Activated T-helper 1 cell treated with Interleukin-2 at 50 U/mL for 16 hours (primary cell): ENCODE results near the gene CELF5.

ENCODE experiments used
- DNase-seq: peaks from one replicate; pipeline ENCODE4 v3.0.0-alpha.2; 2020; ENCODE audit warnings: low read depth

CELF5 gene

DNA sequence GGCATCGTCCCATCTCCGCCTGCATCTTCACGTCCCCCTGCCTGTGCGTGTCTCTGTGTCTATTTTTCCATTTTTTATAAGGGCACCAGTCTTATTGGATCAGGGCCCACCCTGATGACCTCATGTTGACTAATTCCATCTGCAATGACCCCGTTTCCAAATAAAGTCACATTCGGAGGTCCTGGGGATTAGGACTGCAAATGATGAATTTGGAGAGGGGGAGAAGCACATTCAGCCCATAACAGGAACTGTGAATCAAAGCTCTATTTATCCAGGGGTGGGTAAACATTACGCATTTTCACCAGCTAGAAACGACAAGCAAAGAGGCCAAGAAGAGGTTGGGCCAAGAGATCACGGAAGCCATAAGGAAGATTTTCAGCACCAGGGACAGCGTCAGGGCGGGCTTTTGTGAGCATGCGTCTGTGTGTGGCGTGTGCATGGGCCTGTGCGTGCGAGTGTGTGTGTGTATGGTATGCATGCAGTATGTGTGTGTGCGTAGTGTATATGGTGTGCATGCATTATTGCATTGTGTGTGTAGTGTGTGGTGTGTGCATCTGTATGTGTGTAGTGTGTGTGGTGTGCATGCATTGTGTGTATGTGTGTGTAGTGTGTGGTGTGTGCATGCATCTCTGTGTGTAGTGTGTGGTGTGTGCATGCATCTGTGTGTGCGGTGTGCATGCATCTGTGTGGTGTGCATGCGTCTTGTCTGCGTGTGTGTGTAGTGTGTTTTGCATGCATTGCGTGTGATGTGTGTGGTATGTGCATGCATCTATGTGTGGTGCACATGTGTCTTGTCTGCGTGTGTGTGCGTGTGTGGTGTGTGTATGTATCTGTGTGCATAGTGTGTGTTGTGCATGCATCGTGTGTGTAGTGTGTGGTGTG, 19.6 kb downstream of the CELF5 start:
- no peak for DNase-seq

DNA sequence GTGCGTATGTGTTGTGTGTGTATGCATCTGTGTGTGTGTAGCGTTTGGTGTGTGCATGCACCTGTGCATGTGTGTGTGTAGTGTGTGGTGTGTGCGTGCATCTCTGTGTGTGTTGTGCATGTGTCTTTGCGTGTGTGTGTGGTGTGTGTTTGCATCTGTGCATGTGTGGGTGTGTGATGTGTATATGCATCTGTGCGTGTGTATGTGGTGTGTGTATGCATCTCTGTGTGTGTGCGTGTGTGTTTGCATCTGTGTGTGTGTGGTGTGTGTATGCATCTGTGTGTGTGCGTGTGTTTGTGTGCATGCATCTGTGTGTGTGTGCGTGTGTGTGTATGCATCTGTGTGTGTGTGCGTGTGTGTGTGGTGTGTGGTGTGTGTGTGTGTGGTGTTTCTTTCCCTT, 20.6 kb downstream of the CELF5 start:
- no peak for DNase-seq

DNA sequence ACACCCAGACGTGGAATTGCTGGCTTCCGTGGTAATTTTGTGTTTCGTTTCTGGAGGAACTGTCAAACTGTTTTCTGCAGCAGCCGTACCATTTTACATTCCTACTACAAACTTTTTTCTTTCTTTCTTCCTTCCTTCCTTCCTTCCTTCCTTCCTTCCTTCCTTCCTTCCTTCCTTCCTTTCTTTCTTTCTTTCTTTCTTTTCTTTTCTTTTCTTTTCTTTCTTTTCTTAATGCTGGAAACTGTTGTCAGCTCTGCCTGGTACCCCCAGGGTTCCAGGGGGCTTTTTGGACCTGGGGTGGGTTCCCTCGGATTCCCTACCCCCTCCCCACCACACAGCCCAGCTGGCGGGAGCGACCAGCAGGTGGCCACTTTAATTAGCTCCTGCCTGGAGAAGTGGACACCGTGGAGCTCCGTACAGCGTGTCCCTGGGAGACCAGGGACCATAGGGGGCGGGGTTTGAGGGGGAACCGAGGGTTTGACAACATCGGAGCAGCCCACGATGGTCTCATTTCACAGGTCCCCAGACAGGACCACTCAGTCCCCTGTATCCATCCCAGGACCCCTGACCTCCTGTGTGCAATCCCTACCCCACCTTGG, 24.4 kb downstream of the CELF5 start:
- no peak for DNase-seq

DNA sequence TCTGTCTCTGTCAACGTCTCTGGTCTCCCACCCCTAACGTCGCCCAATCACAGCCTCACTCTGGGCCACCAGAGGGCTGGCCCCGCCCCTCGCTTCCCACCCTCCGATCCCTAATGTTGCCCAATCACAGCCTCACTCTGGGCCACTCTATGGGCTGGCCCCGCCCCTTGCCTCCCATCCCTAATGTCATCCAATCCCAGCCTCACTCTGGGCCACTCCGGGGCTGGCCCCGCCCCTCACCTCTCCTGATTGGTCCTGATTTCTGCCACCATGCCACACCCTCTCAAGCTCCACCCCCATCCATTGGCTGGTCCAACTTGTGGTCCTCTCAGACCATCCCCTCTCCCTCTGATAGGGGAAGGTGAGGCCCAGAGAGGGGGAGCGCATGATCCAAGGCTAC, 24.9 kb downstream of the CELF5 start:
- no peak for DNase-seq

DNA sequence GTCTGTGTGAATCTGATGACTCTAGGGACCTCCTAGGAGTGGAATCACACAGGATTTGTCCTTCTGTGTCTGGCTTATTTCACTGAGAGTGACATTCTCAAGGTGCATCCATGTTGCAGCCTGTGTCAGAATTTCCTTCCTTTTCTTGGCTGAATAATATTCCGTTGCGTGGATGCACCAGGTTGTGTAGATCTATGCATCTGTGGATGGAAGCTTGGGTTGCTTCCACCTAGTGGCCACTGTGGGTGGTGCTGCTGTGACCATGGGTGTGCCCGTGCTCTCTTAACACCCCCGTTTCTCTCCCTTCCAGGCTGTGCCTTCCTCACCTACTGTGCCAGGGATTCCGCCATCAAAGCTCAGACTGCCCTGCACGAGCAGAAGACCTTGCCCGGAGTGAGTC, 26.2 kb downstream of the CELF5 start:
- DNase-seq: no peak

DNA sequence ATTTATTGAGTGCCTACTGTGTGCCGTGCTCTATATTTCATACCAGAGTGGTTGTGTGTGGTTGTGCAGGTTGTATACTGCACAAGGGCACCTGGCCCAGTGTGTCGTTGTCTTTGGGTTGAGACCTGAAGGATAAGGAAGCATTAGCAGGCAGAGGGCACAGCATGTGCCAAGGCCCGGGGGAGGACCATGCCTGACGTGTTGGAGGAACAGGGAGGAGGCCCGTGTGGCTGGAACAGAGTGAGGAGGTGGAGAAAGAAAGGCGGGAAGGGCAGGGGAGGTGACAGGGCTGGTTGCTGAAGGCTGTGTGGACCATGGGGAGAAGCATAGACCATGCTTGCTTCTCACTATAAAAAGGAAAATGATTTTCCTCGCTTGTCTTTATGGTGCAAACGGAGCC, 26.8 kb downstream of the CELF5 start:
- DNase-seq: no peak

DNA sequence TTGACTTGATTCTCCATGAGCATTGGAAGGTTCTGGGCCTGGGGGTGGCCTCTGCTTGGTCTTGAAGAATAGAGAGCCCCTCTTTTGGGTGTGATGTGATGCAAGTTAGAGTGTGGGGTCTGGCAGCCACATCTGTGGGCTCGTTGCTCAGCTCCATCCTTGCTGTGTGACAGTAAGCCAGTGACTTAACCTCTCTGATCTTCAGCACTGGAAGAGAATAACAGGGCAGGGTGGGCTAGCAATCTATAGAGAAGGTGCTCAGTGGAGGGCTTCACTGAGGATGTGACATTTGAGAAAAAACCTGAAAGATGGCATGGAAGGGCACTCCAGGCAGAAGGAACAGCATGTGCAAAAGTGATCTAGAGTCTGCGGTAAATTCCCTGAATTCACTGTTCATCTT, 28.2 kb downstream of the CELF5 start:
- DNase-seq: no peak

DNA sequence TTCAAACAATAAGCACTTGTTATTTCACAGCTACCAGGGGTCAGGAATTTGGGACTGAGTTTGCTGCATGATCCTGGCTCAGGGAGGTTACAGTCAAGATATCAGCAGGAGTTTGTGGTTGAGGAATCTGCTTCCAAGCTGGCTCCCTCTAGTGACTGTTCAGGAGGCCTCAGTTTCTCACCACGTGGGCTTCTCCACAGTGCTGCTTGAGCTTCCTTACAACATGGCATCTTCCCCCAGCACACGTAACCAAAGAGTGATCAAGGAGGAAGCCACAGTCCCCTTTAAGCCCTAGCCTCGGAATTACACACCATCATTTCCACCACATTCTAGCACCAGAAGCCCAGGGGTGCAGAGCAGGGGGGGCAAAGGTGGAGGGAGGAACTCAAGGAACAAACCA, 28.8 kb downstream of the CELF5 start:
- DNase-seq: no peak

DNA sequence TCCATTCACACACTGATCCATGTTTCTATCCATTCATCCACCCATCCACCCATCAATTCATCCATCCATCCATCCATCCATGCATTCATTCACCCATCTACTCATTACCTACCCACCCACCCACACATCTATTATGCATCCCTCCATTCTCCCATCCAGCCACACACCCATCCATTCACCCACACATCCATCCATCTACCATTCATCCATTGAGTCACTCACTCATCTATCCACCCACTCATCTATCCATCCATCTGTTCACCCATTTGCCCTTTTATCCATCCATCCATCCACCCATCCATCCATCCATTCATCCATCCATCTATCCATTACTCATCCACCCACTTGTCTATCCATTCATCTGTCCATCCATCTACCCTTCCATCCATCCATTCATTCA, 30.1 kb downstream of the CELF5 start:
- DNase-seq: no peak

DNA sequence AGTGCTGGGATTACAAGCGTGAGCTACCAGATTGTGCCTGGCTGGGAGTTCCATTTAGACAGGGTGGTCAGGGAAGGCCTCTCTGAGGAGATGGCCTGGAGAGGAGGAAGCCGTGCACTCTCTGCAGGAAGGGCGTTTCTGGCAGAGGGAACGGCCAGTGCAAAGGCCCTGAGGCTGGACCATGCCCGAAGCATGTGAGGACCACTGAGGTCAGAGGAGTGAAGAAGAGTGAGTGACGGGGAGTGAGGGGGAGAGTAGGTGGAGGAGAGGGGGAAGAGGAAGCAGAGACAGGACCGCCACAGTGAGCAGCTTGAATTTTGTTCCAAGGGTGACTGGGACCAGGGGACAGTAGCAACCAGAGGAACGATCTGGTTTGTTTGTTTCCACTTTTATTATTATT, 32.6 kb downstream of the CELF5 start:
- DNase-seq: no peak

DNA sequence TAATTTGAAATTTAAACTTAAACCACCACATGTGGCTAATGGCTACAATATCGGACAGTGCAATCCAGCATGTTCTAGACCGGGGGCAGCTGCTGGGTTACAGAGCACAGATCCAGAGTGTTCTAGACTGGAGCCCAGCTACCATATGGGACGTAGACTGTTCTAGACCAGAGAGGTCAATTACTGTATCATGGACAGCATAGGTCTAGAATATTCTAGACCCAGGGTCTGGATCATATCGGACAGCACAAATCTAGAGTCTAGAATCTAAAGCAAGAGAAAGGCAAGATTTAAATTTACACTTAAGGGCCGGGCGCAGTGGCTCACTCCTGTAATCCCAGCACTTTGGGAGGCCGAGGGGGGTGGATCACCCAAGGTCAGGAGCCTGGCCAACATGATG, 37.9 kb downstream of the CELF5 start:
- DNase-seq: no peak

DNA sequence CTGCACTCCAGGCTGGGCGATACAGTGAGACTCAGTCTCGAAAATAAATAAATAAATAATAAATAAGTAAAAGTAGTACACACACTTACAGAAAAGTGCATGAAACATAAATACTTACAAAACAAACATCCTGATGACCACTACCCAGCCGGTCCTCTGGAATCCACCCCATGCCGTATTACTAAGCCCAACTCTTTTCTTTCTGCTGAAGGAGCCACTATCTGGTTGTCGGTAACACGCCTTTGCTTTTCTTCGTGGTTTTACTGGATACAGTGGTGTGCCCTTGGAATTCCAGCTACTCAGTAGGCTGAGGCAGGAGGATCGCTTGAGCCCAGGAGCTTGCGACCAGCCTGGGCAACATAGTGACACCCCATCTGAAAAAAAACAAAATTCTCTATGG, 39.4 kb downstream of the CELF5 start:
- DNase-seq: no peak

DNA sequence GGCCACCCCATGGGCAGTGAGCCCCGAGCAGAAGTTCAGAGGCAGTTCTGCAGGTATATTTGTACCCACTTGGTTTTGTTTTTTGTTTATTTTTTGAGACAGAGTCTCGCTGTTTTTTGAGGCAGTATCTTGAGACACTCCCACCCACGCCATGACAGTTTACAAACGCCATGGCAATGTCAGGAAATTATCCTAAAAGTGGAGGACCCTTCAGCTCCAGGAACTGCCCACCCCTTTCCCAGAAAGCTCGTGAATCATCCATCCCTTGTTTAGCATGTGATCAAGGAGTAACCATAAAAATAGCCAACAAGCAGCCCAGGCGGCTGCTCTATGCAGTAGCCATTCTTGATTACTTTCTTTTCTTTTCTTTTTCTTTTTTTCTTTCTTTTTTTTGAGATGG, 41.0 kb downstream of the CELF5 start:
- DNase-seq: no peak

DNA sequence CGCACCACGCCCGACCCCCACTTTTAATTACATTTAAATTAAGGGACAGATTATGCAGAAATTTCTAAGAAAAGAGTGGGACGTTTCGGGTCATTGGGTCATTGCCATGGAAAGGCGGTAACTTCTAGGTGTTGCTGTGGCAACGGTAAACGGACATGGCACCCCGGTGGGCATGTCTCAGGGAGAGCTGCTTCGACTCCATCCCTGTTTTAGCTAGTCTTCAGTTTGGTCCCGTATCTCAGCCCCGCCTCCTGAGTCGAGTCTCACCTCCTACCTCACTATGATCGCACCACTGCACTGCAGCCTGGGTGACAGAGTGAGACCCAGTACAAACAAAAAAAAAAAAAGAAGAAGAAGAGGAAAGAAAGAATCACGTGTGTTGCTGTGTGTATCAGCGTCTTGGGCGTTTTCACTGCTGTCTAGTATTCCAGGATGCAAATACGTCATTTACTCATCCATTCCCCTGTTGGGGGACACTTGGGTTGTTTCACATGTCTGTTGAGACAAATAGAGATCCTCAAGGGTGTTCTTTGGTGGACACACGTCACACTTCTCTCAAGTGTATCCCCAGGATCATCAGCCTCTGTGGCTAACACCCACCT, 41.7 kb downstream of the CELF5 start:
- no peak for DNase-seq

DNA sequence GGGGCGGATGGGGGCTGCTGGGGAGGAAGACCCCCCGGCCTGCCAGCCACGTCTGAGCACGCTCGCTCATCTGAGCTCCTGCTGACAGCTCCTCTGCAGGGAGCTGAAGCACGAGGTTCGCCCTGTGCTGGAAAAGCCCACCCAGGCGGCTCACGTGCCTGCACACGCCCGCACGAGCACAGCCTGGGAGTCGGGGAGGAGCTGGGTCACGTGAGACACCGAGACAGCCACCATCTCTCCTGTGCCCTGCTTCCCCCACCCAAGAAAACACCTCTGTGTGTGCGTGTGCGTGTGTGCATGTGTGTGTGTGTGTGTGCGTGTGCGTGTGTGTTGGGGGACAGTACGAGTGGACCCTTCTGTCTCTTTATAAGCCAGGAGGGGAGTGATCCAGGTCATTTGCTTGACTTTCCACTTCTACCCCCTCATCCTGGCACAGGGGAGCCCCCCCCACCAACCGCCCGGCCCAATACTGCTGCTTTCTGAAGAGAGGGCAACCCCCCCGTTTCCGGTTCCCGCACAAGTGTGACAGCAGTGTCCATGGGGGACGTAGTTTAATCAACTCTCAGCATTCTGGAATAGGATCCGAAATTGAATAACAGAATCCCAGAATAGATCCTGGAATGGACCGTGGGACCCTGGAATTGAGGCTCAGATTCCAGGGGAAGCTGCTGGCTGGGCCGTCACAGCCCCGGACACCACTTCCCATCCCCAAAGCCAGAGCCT, 42.5 kb downstream of the CELF5 start:
- DNase-seq: no peak

DNA sequence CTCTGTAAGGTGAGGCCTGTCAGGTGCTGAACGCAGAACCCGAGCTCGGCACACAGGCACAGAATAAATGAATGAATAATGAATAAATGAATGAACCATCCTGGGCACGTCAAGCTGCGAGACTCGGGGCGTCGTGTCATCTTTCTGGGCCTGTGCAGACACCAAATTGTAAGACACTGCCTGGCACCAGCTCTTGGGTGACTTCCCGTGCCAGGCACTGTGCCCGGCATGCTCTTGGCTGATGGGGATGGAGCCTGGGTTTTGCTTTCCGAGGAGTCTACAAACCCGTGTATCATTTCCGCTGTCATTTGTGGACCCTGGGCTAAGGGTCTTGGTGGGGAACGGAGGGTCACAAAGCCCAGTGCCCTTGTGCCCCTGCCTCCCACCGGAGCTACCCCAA, 43.9 kb downstream of the CELF5 start:
- no peak for DNase-seq

DNA sequence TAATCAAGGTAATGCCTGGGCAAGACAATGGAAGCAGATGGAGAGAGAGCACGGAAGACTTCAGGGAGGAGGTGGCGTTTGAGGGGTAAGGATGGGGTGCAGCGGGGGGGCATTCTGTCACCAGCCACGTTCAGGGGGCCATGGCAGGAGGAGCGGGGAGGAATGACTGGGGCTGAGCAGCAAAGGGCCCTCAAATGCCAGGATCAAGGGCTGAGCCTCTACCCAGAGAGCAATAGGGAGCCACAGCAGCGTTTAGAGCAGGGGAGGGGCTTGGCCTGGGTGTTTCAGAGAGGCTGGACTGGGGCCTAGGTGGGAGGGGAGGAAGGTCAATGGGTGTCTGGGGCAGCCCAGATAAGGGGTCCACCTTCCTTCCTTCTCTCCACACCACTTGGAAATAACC, 44.3 kb downstream of the CELF5 start:
- no peak for DNase-seq

DNA sequence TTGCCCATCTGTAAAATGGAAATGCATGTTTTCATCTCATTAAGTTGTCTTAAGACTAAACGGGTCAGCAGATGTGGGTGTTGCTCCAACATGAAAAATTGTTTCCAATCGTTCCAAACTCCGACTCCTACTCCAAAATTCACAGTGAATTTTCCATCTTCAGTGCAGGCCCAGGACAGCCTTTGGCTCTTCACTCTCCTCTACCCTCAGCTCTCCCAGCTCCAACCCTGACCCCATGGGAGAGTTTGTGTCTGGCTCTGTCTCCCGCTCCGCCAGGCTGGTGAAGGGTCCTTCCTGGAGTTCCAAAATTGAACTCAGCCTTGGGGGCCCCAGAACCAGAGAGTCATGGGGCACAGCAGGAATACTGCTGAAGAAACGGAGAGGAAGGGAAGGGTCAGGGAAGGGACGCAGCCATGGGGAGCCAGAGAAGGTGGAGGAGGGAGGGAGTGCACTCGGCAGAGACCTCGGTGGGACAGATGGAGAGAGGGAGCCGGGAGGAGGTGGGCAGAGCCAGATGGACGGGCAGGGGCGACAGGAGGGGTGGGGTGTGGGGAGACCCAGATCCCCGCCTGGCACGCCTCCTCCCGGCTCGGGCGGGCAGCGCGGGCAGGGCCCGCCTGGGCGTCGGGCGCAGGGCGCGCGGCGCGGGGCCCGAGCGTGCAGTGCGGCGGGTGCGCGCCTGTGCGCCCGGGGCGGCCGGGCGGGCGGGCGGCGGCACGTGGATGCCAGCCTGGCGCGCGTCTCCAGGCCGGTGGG, 45.6 kb downstream of the CELF5 start:
- DNase-seq: no peak

DNA sequence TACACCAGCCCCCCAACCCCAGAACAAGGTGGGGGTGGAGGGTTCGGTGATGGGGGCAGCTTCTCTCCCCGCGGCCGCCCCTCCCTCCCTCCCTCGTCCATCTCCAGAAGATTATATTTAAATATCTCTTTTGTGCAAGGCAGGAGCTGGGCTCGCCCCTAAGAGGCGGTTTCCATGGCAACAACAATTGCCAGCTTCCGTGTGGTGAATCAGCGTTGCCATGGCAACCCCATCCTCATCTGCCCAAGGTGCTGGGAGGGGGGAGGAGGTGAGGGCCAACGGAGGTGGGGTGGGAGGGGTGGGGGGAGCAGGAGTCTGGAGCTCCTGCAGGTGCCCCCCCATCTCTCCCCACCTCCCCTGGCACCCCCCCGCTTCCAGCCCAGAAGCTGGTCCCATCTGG, 46.4 kb downstream of the CELF5 start:
- DNase-seq: peak; percentile 17

DNA sequence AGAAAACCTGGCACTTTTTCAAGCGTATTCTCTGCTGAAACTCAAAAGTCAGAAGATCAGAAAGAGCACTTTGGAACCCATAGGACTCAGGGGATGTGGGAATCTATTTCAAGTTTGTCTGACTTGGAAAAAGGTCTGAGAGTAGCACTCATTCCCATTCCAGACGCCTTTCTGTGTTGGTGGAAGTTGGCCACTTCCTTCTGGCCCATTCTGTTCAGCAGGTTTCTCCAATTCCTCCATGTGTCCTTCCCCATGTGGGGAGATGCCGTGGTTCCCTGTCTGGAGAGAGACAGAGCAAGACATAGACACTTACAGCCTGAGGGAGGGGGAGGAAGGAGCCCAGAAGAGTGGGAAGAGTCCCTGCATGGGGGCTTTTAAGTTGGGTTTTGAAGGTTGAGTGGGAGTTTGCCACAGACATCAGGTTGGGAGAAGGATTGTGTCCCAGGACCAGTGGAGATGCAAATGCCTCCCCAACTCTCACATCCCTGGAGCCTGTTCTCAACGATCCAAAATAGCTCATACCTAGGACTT, 48.0 kb downstream of the CELF5 start:
- DNase-seq: no peak

DNA sequence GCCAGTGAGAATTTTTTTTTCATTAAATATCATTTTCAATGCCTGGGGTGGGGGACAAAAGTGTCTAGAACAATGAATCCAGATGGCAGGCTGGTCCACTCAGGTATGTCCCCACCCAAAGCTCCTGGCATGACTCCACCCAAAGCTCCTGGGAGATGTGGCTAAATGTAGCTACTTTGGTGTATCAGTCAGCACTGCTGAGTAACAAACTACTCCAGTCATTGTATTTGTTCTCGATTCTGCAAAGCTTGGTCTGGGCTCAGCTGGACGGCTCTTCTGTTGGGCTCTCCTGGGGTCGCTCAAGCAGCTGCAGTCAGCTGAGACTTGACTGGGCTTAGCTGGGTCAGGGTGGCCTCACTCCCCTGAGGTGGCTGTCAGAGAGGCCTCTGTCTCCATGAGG, 48.5 kb downstream of the CELF5 start:
- no peak for DNase-seq
